GM23338 (cell line): ENCODE measurements around the gene HTD2.

Experiments used
- CREB1 ChIP-seq: fragments of 250-450 bp; sonication (Bioruptor Pico); IDR thresholded peaks from 2 replicates; pipeline ENCODE4 v1.5.0; 2020; ENCODE audit warnings: low read depth, mild to moderate bottlenecking, moderate library complexity
- CTCF ChIP-seq, 2 experiments: fragments of 200-600 bp in 1 of 2; sonication (generic) in 1 of 2; conservative IDR thresholded peaks; 2 replicates each; pipeline versions ENCODE4 v1.5.1 to v1.6.1; 2016 to 2017; ENCODE audit warnings: antibody characterized with exemption in 2 of 2, low read depth in 2 of 2, mild to moderate bottlenecking in 2 of 2, moderate library complexity in 1 of 2
- EZH2 ChIP-seq: fragments of 200-600 bp; sonication (generic); IDR thresholded peaks from one replicate; pipeline ENCODE4 v1.8.0; 2017; ENCODE audit warnings: antibody characterized with exemption, mild to moderate bottlenecking, low read depth; ENCODE audit not compliant: unreplicated experiment
- EZH2phosphoT487 ChIP-seq: fragments of 200-600 bp; sonication (generic); IDR thresholded peaks from one replicate; pipeline ENCODE4 v1.8.1; 2018; ENCODE audit warnings: antibody characterized with exemption; ENCODE audit not compliant: unreplicated experiment
- JUNB ChIP-seq: IDR thresholded peaks from one replicate; pipeline ENCODE4 v1.6.1; 2016; ENCODE audit warnings: antibody characterized with exemption; ENCODE audit not compliant: unreplicated experiment
- NANOG ChIP-seq: IDR thresholded peaks from 2 replicates; pipeline ENCODE4 v1.6.1; 2016; ENCODE audit warnings: antibody characterized with exemption, borderline replicate concordance
- POLR2AphosphoS5 ChIP-seq: IDR thresholded peaks from 2 replicates; pipeline ENCODE4 v1.6.1; 2016; ENCODE audit warnings: antibody characterized with exemption, low read depth
- REST ChIP-seq: IDR thresholded peaks from one replicate; pipeline ENCODE4 v1.6.1; 2018; ENCODE audit warnings: antibody characterized with exemption; ENCODE audit not compliant: unreplicated experiment
- STAT1 ChIP-seq: IDR thresholded peaks from one replicate; pipeline ENCODE4 v1.6.1; 2016; ENCODE audit warnings: antibody characterized with exemption; ENCODE audit not compliant: unreplicated experiment
- ZNF114 ChIP-seq: fragments of 250-450 bp; sonication (Bioruptor Pico); IDR thresholded peaks from 2 replicates; pipeline ENCODE4 v1.5.0; 2020; ENCODE audit warnings: mild to moderate bottlenecking, moderate library complexity
- ZNF462 ChIP-seq: fragments of 250-450 bp; sonication (Bioruptor Pico); IDR thresholded peaks from 2 replicates; pipeline ENCODE4 v1.5.0; 2020; ENCODE audit warnings: mild to moderate bottlenecking, moderate library complexity

GRCh38 chr3:58270485-58270884 is 35.8 kb upstream of the HTD2 start:
- TF ChIP-seq CTCF (conservative IDR thresholded peaks at IDR 0.05; ENCODE audit: low read depth in 2 of 2) (no peak), POLR2AphosphoS5 (no peak), EZH2phosphoT487 (no peak), EZH2 (no peak), ZNF114 (CRISPR knock-in tag) (no peak), JUNB (no peak), REST (no peak), NANOG (no peak), CREB1 (no peak), STAT1 (no peak), ZNF462 (no peak)
